GM18517 (cell line): Measurements from ENCODE around the gene ABCC11.
"Not testable (repeated sequence)": the region's sequence is repeated elsewhere in the genome, so short reads cannot be mapped to it uniquely, and the experiment has no call there.

Experiments
- ATAC-seq: cut with Tn5 transposase; IDR thresholded peaks from one replicate; pipeline ENCODE4 v1.9.1; 2021; ENCODE audit warnings: mild to moderate bottlenecking, moderate library complexity; ENCODE audit not compliant: unreplicated experiment

ABCC11 gene

DNA sequence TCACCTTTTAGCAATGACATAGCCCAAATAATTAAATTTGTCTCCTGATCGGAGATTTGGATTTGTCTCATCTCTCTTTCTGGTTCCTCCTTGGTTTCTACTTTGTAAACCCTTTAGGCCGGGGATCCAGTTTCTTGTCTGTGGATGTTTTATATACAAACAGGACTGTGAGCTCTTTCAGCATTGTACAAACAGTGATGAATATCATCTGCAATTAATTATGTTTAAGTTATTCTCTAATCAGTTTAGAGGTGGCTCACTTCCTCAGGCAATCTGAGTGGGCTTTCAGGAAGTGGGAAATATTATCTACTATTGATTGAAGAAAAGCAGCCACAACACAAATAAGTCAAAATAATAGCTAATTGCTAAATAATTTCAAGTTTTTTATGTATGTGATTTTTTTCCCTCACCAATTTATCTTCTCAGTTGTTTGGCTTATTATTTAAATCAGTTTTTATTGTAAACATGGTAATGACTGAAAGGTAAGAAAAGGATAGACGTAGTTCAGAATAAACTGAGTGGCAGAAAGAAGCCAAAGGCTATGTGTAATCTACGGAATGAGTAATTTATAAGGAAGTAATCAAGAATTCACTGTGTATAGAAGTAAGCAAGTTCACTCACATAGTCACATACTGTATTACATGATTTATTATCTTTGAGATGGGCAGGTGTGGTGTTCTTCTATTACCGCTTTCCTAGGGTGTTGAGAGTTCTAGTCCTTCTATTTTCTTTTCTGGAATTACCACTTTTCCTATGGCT lies 3.4 kb upstream of the ABCC11 start:
- no peak for ATAC-seq

DNA sequence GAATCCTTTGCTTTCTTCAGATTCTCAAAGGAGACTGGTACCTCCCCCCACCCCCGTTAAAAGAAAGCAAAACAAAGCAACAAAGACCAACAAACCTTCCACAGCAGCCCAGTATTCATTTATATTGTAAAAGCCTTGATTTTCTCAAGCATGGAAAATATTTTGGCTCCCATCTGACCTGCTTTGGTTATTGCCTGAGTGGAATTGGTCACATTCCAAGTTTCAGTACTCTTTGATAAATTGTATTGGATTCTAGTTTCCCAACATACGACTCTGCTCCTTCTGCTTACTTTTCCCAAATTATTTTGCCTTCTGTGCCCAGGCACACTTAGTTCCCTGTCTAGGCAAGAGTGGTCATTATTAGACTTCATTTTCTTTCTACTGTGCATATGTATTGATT lies 1.3 kb downstream of the ABCC11 start:
- ATAC-seq, result no peak

DNA sequence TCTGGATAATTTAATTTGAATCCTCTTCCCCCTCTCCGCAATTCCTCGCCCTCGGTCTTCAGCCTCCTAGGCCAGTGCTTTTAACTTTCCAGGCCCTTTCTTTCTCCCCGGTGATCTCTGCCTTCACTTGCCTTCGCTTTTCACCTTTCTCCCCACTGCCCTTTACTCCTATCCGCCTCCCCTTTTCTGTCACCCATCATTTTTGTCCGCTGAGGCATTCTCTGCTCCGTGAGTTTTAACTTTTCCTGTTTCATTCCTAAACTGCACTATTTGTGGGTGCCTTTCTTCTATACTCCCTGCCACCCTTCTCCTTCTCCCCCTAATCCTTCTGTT lies 2.5 kb downstream of the ABCC11 start:
- peak; percentile 18 for ATAC-seq

DNA sequence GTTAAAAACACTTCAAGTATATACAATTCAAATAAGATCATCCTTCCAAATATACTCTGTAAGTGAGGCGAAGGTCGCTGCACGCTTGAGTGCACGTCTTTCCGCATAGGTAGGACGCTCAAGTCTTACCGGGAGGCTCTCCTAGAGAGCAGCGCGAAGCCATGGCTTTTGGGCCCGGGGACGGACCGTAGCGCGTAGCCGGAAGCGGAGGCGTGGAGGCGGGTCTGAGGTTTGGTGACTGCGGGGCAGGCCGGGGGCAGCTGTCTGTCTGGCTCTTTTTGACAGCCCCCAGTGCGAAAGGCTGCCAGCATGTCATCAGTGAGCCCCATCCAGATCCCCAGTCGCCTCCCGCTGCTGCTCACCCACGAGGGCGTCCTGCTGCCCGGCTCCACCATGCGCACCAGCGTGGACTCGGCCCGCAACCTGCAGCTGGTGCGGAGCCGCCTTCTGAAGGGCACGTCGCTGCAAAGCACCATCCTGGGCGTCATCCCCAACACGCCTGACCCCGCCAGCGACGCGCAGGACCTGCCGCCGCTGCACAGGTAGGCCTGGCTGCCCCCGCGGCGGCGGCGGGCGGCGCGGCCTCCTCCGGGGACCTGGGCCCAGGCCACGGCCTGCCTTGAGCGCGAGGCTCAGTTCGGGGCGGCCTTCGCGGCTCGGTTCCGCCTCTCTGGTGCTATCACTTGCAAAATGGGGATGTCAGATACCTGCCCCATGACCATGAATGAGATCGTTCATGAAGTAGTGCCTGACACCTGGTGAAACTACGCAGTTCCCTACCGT lies 3.1 kb downstream of the ABCC11 start, which contains the start of gene LONP2:
LONP2 (plus strand) TSS at position 221 of the 783 bp plus-strand sequence; CDS start at position 310, 89 bp downstream.
- peak; percentile 94 for ATAC-seq

DNA sequence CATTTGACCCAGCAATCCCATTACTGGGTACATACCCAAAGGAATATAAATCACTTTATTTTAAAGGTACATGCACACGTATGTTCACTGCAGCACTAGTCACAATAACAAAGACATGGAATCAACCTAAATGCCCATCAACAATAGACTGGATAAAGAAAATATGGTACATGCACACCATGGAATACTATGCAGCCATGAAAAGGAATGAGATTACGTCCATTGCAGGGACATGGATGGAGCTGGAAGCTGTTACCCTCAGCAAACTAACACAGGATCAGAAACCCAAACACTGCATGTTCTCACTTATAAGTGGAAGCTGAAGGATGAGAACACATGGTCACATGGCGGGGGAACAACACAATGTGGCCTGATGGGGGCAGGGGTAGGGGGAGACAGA lies 7.2 kb downstream of the ABCC11 start:
- not testable (repeated sequence) for ATAC-seq

DNA sequence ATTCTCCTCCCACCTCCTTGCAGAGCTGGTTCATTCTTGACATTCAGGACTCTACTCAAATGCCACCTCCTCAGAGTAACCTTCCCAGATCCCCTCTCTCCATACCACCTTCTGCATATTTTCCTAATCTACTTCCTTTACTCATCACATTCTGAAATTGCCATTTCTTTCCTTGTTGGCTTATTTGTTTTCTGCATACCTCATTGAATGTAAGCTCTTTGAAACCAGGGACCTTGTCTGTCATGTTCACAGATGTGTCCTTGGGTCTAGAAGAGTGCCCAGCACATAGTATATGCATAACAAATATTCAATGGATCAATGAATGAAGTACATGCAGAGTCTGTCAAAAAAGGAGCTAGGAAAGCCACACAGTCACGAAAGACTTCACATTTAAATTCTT lies 11.1 kb downstream of the ABCC11 start:
- no peak for ATAC-seq

DNA sequence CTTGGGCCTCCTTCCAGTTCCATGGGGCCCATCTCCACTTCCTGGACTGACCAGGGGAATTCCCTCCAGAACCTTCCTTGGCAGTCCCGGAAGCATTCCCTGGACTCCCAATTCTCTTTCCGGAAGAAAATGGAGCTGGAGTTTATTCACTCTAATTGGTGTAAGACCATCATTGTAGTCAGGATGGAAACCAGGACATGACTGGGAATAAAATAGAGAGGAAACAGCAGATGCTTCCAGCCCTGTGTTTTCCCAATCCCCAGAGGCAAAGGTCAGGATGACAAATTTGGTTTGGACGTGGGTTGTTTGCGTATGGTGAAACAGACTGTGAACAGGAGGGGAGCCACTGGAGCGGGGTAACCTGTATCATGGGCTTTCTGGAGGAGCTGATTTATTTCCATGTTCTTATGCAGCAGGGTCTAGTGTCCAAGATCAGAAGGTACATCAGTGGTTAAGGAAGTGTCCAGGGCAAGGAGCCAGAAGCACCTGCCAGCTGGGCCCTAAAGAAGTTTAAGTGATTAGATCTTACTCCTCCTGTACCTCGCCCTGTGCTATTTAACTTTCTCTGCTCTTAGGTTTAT lies 11.7 kb downstream of the ABCC11 start:
- no peak for ATAC-seq

DNA sequence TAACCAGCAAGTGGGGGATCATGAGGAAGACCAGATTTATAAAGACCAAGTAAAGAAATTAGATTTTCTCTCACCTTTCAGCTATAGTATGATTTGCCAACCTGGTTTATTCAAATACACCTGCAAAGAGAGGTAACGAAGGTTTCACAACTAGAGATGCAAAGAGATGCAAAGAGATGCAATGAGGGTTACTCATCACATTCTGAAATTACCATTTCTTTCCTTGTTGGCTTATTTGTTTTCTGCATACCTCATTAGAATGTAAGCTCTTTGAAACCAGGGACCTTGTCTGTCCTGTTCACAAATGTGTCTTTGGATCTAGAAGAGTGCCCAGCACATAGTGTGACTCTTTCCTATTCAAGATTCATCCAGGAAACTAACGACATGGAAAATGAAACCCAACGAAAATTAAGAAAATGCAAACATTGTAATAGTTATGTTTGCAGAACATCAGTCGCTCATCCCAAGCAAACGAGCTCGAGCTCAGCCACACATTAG lies 12.2 kb downstream of the ABCC11 start:
- ATAC-seq, result no peak

DNA sequence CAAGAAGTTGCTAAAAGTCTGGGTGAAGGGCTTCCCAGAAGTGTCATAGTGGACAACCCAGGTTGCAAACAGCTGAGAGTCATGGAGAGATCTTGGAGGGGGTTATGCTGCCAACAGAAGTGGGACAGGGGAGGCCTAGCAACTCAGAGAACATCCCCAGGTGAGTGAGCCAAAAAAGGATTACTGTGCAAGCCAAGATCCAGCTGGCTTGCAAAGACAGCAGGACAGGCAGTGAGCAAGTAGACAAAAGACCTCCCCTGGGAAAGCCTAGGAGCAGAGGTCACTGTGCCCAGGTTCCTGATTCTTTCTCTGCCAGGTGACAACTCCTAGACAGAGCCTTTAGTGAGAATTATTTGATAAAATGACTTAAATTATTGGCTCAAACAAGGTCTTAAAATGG lies 12.7 kb downstream of the ABCC11 start:
- no peak for ATAC-seq

DNA sequence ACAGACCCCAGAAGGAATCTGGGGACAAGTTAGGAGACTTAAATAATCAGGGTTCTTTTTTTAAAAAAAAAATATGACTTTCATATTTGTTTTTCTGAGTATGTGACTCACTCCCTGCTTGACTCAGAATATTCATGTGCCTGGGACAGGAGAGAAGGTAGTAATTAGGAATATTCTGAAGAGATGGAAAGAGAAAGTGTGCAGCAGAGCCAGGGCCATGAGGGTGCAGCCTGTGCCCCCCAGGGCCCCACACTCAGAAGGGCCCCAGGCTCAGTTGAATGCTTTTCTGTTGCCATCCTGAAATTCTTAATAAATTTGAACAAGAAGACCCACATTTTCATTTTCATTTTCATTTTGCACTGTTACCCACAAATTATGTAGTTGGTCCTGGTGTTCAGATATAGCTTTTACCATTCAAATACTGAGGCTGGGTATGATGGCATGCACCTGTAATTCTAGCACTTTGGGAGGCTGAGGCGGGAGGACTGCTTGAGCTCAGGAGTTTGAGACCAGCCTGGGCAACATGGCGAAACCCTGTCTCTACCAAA lies 14.8 kb downstream of the ABCC11 start:
- no peak for ATAC-seq

DNA sequence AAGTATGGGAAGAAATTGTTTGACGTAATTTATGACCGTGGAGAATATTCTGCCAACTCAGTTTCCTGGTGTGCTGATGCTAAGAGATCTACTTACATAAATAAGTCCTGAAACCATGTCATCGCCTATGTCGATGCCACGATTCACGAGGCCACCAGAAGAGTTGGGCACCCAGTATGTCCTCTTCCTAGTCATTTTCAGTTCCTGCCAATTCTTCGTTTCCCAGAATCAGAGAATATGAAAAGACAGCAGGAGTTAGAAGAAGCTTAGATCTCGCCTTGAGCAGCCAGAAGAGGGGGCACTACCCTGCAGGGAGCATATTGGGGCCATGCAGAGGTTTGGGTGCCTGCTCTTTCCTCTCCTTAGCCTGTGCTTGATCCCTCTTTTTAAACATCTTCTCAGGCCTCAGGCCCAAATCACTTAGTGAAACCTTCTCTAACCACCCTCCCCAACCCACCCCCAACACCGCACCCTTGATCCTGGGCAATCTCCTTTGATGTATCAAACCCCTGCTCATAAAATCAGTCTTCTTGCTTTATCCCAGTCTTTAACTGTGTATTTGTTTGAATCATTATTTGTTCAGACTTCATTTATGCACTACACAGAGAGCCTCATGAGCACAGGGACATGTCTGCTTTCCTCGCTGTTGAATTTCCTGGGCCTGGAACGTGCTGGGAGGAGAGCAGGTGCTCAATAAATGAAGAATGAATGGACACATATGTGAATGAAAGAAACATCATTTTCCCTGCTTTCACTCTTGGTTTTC lies 15.4 kb downstream of the ABCC11 start:
- peak; percentile 79 for ATAC-seq

DNA sequence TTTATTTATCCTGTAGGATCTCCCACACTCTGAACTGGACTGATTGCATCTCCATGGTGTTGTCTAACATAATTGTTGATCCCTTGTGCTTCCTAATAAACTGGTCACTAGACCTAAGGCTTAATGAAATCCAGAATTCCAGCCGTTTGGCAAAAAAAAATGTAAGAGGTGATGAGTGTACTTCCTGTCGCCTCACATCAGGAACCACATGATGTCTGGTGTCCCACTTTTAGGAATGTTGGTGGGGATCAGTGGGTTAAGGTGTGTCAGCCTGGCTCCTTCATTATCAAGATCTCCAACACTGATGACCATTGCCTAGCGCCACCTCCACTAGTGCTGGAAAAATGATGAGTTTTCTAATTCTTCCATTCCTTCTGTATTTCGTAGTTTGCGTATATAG lies 21.9 kb downstream of the ABCC11 start:
- no peak for ATAC-seq

DNA sequence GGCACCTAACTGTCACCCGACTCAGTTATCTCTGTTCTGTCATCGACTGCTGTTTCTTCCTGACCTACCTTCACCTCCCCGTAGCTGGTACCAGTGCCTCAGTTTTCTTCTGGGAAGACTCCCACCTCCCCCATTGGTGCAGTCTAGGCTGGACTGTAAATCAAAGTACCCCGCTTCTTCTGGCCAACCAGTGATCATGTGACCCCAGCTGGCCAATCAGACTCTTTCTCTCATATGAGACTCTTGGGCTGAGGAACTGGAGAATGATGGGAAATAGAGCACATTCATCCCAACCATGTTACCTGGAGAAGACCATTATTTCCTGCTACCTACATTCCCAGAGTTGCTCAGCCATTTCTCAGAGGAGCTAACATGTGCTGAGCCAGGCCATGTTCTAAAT lies 23.8 kb downstream of the ABCC11 start:
- no peak for ATAC-seq

DNA sequence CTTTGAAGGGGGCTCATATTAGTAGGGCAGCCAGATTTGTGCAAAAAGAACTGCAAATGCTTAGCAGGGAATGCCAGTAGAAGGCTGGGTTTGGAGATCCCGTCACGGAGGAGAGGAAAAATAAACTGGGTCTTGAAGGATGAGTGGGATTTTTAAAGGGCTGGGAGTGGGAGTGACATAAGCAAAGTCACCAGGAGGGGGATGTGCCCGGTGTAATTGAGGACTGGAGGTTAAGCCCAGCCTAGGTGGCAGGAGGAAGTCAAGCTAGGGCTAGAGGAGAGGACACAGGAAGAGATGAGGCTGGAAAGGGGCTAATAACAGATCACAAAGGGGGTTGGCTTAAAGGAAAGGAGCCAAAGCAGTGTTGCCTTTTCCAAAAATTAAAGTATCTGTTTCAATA lies 26.4 kb downstream of the ABCC11 start:
- ATAC-seq, result no peak

DNA sequence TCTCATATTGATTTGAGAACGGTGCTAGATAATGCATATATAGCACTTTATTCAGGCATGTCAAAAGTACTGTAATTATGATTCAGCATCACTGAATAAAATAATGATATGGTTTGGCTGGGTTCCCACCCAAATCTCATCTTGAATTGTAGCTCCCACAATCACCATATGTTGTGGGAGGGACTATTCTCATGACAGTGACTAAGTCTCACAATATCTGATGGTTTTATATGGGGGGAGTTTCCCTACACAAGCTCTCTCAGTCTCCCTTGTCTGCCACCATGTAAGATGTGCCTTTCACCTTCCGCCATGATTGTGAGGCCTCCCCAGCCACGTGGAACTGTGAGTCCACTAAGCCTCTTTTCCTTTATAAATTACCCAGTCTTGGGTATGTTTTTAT lies 28.9 kb downstream of the ABCC11 start:
- no peak for ATAC-seq

DNA sequence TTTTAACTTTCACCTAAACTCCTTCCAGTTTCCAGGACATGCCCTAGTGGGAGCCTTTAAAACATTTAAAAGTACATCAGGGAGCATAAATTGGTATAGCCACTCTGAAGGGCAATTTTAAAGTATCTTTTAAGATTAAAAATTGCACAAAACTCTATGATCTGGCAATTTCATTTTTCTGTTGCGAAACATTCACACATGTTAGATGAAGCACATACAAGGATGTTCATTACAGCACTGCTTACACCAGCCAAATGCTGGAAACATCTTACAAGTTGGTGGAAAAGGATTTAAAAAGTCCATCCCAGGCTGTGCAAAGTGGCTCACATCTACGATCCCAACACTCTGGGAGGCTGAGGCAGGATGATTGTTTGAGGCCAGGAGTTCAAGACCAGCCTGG lies 29.6 kb downstream of the ABCC11 start:
- ATAC-seq, result no peak

DNA sequence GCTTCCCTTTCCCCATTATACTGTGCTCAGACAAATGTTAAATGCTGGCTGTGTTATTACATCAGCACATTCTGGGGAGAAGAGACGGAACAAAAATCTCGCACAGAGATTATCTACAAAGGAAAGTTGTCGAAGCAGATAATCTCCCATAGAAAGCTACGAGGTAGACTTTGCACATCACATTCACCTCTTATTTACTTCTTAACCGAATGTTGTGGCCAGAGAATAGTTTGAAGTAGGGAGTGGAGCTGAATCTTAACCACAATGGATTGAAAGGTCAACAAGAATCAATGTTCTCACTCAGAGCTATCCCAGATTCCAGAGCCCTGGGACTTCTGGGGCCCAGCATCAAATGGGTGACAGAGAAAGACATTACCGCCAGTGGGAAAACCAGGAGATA lies 31.6 kb downstream of the ABCC11 start:
- no peak for ATAC-seq

DNA sequence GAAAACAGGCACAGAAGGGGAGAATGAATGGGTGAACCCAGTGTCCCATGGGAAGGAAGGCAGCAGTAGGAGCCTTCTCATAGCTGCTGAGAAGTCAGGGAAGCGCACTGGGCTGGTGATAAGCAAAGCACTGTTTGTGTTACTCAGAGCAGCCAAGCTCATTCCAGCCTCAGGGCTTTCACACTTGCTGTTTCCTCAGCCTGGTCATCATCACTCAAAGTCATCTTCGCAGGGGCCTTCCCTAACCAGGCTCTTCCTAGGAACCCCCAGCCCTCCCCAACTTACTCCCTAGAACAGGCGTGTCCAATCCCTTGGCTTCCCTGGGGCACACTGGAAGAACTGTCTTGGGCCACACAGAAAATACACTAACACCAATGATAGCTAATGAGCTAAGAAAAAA lies 35.3 kb downstream of the ABCC11 start:
- ATAC-seq, result no peak

DNA sequence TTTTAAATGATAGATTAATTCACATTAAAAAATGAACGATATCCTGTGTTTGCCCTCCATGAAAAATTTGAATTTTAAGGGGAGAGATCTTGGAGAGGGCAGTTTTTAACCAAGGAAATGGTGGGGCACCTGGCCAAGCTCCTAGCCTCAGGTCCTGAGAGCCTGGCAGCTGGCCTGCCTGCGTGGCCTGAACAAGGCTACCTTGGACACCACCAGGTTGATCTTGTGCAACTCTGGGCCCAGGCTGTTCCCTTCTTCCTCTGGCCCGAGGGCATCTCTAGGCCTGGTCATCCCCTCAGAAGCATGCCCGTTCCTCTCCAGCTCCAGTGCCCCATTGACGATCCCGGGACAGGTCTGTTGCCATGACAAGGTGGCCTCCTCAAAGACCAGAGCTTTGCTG lies 36.6 kb downstream of the ABCC11 start:
- no peak for ATAC-seq

DNA sequence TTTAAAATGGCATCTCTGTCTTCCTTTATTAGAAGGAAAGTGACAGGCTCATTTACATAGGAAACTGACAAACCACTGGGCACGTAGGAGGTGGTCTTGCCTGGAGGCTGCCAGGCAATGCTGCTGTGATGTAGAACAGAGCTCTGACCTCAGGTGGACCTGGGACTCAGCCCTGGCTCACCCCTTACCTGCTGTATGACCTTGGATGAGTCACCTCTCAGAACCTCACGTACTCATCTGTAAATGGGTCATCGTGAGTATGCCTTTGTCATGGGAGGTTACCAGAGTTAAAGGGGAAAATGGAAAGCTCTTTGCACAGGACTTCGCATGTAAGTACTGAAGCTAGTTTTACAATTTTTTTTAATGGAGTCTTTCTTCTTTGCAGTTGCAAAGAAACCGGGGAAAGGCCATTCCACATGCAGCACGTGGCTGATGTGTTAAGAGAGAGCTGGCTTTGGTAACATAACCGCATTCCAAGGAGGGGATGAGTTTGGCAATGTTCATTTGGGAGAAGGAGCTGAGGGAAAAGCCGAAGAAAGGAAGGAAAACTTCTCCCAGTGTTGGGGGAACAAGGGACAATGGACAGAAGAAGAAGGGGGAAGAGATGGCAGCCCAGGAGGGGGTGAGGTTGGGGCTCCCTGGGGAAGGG lies 40.6 kb downstream of the ABCC11 start:
- no peak for ATAC-seq

DNA sequence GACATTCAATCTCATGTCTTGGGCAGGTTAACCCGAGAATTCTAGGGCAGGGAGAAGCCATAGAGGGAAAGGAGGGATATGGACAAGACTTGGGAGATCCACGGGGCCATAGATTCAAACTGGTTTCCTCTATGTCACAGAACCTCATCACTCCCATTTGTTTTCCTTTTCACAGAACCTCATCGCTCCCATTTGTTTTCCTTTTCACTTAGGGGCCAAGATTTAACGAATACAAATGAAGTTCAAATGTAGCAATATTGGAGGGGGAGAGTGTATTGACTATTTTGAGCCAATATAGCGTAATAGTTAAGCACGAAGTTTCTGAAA lies 42.6 kb downstream of the ABCC11 start:
- ATAC-seq, result no peak
